Glomerular endothelial cell (primary cell): ENCODE measurements around the gene TIGD3. TPM values are rescaled to one million over a fixed set of nuclear protein-coding genes. Genes with fewer than 3 reads are reported as not detected.

Source experiments
- DNase-seq: peaks from one replicate; pipeline ENCODE4 v3.0.0-alpha.2; 2011; ENCODE audit warnings: low read depth, low spot score; ENCODE audit errors: extremely low read depth
- total RNA-seq: library from RNA; depleted of rRNA; stranded (reverse); fragments of >200 nt; gene quantifications from 2 replicates; pipeline ENCODE4 v1.2.3, GENCODE V29; 2015

The TIGD3 gene
- total RNA-seq, 1 donor from 2014 or later: 0.41 TPM

GRCh38 chr11:65404210-65404609 is 49.7 kb downstream of the TIGD3 start:
- no peak for DNase-seq

DNA sequence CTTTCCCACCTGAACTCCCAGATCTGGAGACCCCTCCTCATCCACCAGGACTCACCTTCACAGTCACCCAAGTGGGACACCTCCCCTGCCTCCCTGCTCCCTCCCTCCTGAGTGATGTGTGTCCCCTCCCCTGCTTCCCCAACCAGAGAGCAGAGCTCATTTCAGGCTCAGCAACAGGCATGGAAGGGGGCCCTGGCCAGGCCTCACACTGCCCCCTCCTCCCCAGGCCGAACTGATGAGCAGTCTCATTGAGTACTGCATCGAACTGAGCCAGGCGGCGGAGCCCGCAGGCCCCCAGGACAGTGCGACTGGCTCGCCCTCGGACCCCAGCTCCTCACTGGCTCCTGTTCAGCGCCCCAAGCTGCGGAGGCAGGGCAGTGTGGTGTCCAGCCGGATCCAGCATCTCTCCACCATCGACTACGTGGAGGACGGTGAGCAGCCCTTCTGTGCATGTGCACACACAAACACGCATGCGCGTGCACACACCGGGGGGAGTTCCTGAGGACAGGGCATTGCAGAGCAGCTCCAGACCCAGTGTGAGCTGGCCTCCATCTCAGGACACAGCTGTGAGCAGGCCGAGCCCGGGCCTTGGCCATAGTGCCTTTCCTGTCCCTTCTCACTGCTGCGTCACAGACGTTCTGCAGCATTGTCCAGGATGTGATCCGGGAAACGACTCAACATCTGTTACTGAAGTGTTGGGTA is 50.2 kb downstream of the TIGD3 start:
- no peak for DNase-seq

Other genes starting within 250 kb of the TIGD3 start
- gene TM7SF2, start 242.9 kb upstream of the TIGD3 start, total RNA-seq: 12.8 and 28.2 TPM in 2 replicates
- gene ZNHIT2, start 237.1 kb upstream of the TIGD3 start, total RNA-seq: 14.0 and 14.7 TPM in 2 replicates
- 461 and 516 TPM in 2 replicates for gene FAU, start 232.6 kb upstream of the TIGD3 start, total RNA-seq
- 49.7 and 57.4 TPM in 2 replicates for gene MRPL49, start 232.4 kb upstream of the TIGD3 start, total RNA-seq
- gene SYVN1, start 220.2 kb upstream of the TIGD3 start, total RNA-seq: 23.3 and 38.4 TPM in 2 replicates
- not detected in 2 replicates for gene SPDYC, start 184.5 kb upstream of the TIGD3 start, total RNA-seq
- gene CAPN1, start 172.8 kb upstream of the TIGD3 start, total RNA-seq: 235 and 239 TPM in 2 replicates
- 13.8 and 16.1 TPM in 2 replicates for gene POLA2, start 92.8 kb upstream of the TIGD3 start, total RNA-seq
- 48.0 and 56.5 TPM in 2 replicates for gene CDC42EP2, start 39.9 kb upstream of the TIGD3 start, total RNA-seq
- gene DPF2, start 20.9 kb upstream of the TIGD3 start, total RNA-seq: 40.9 and 52.2 TPM in 2 replicates
- 2.0 and 3.5 TPM in 2 replicates for gene SLC25A45, start 27.9 kb downstream of the TIGD3 start, total RNA-seq
- gene FRMD8, start 31.9 kb downstream of the TIGD3 start, total RNA-seq: 120 and 121 TPM in 2 replicates
- gene NEAT1, start 68.0 kb downstream of the TIGD3 start, total RNA-seq: 125 and 425 TPM in 2 replicates
- gene MALAT1, start 144.3 kb downstream of the TIGD3 start, total RNA-seq: 3,312 and 7,796 TPM in 2 replicates
- 94.4 and 104 TPM in 2 replicates for gene SCYL1, start 170.3 kb downstream of the TIGD3 start, total RNA-seq
- gene LTBP3, start 203.6 kb downstream of the TIGD3 start, total RNA-seq: 104 and 131 TPM in 2 replicates
- 59.4 and 66.4 TPM in 2 replicates for gene ZNRD2, start 215.7 kb downstream of the TIGD3 start, total RNA-seq
- gene FAM89B, start 217.8 kb downstream of the TIGD3 start, total RNA-seq: 63.6 and 90.4 TPM in 2 replicates
- 24.4 and 27.8 TPM in 2 replicates for gene EHBP1L1, start 221.3 kb downstream of the TIGD3 start, total RNA-seq
- 0.58 TPM in 1 of 2 replicates, not detected in the other for gene KCNK7, start 241.0 kb downstream of the TIGD3 start, total RNA-seq